Measurements from ENCODE around the gene SLC16A7.

DNA sequence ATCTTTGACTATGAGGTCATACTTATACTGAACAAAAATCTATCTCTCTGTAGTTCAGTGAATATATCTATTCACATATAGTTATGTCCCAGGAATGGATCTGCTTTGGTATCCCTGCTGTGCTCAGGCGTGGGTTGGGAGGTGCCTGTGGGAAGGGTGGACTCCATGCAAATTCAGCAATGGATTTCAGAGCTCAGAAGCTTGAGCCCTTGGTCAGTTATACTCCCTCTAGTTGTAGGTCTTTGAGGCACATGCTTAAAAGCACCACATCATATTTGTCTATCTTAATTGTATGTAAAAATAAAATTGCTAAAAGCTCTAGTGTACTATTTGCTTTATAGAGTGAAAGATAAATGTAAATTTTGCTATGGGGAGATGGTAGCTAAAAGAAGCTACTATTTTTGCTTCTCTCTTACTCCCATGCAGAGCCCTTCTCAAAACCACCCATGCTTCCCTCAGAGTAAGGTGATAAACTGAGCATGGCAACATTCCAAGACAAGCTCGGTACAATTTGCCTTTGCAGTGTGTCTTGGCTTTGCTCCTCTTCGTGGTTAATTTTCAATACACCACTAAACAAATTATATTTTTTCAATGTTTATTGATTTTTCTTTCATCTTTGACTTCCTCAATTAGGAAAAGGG is 54.9 kb downstream of the SLC16A7 start:
- TF ChIP-seq POLR2A (IDR thresholded peaks at IDR 0.05; ENCODE audit: low read depth, low read length) = no peak
- TF ChIP-seq POLR2AphosphoS5 (IDR thresholded peaks at IDR 0.05; ENCODE audit: low read depth, low read length) = no peak

All from GM12892 (cell line).